ENCODE results near the gene IL22RA1. TPM values are rescaled to one million over a fixed set of nuclear protein-coding genes. Genes with fewer than 3 reads are reported as not detected.

Gene IL22RA1
- total and polyA plus RNA-seq, 7 experiments from 2014 or later = not detected

GRCh38 chr1:24102961-24103360 is 40.0 kb downstream of the IL22RA1 start:
- Histone ChIP-seq H3K27ac (ENCODE audit: low read depth, low read length) (no peak overlapping the region), H3K4me3 (ENCODE audit: low read length) (no peak overlapping the region), H3K9me3 (ENCODE audit: control insufficient read depth in 2 of 3, low read length in 3 of 3) (no peaks in the 10 kb centered on the region), H3K27me3 (ENCODE audit: control insufficient read depth in 2 of 2, insufficient read depth in 2 of 2, low read length in 2 of 2) (no peaks in the 10 kb centered on the region), H3K36me3 (ENCODE audit: control insufficient read depth in 2 of 3, insufficient read depth in 3 of 3, low read length in 3 of 3) (no peaks in the 10 kb centered on the region), H3K4me1 (ENCODE audit: control insufficient read depth in 2 of 2, insufficient read depth in 2 of 2, low read length in 2 of 2) (no peaks in the 10 kb centered on the region)
- H3K4me3 Mint-ChIP-seq = no peak overlapping the region
- H3K27ac Mint-ChIP-seq = no peak overlapping the region
- ChIA-PET POLR2A (no interaction called here), CTCF (no interaction called here)
- DNase-seq (no peak), ATAC-seq (no peak)
- no peaks in the 10 kb centered on the region for H3K4me1 Mint-ChIP-seq
- H3K9me3 Mint-ChIP-seq = no peaks in the 10 kb centered on the region
- no peaks in the 10 kb centered on the region for H3K36me3 Mint-ChIP-seq
- intact Hi-C loops (cut with micrococcal nuclease) = no loop called here
- H3K27me3 Mint-ChIP-seq = no peaks in the 10 kb centered on the region

GRCh38 chr1:24101796-24102586 is 40.9 kb downstream of the IL22RA1 start:
- Histone ChIP-seq H3K4me3 (ENCODE audit: low read length) (no peak overlapping the region), H3K4me1 (ENCODE audit: control insufficient read depth in 2 of 2, insufficient read depth in 2 of 2, low read length in 2 of 2) (no peaks in the 10 kb centered on the region), H3K27me3 (ENCODE audit: control insufficient read depth in 2 of 2, insufficient read depth in 2 of 2, low read length in 2 of 2) (no peaks in the 10 kb centered on the region), H3K9me3 (ENCODE audit: control insufficient read depth in 2 of 3, low read length in 3 of 3) (no peaks in the 10 kb centered on the region), H3K36me3 (ENCODE audit: control insufficient read depth in 2 of 3, insufficient read depth in 3 of 3, low read length in 3 of 3) (no peaks in the 10 kb centered on the region), H3K27ac (ENCODE audit: low read depth, low read length) (no peak overlapping the region)
- intact Hi-C loops (cut with micrococcal nuclease) = no loop called here
- ChIA-PET CTCF (no interaction called here), POLR2A (no interaction called here)
- no peaks in the 10 kb centered on the region for H3K9me3 Mint-ChIP-seq
- no peak overlapping the region for H3K4me3 Mint-ChIP-seq
- peak overlapping the region in 1 of 9 donors; percentile 65 for H3K27ac Mint-ChIP-seq
- ATAC-seq (no peak), DNase-seq (no peak)
- no peaks in the 10 kb centered on the region for H3K27me3 Mint-ChIP-seq
- no peaks in the 10 kb centered on the region for H3K36me3 Mint-ChIP-seq
- H3K4me1 Mint-ChIP-seq = no peaks in the 10 kb centered on the region

GRCh38 chr1:24100945-24101737 is 41.8 kb downstream of the IL22RA1 start:
- H3K4me1 ChIP-seq (ENCODE audit: control insufficient read depth in 2 of 2, insufficient read depth in 2 of 2, low read length in 2 of 2) = no peaks in the 10 kb centered on the region
- no peaks in the 10 kb centered on the region for H3K36me3 Mint-ChIP-seq
- no peak overlapping the region for H3K27ac ChIP-seq (ENCODE audit: low read depth, low read length)
- H3K27me3 Mint-ChIP-seq = no peaks in the 10 kb centered on the region
- ChIA-PET CTCF (interaction anchor here (1.1 kb wide), 1 partner anchor 49 kb away, joined by 3 read pairs; no protein-coding TSS in a partner anchor), POLR2A (no interaction called here)
- DNase-seq (no peak), ATAC-seq (no peak)
- no peaks in the 10 kb centered on the region for H3K36me3 ChIP-seq (ENCODE audit: control insufficient read depth in 2 of 3, insufficient read depth in 3 of 3, low read length in 3 of 3)
- no peak overlapping the region for H3K4me3 ChIP-seq (ENCODE audit: low read length)
- H3K4me1 Mint-ChIP-seq = no peaks in the 10 kb centered on the region
- H3K27ac Mint-ChIP-seq = no peak overlapping the region
- no peaks in the 10 kb centered on the region for H3K9me3 ChIP-seq (ENCODE audit: control insufficient read depth in 2 of 3, low read length in 3 of 3)
- intact Hi-C loops (cut with micrococcal nuclease) = no loop called here
- no peaks in the 10 kb centered on the region for H3K27me3 ChIP-seq (ENCODE audit: control insufficient read depth in 2 of 2, insufficient read depth in 2 of 2, low read length in 2 of 2)
- H3K4me3 Mint-ChIP-seq = no peak overlapping the region
- peaks cover 0 to 3% (median 0%) of the 10 kb centered on the region in 11 donors for H3K9me3 Mint-ChIP-seq

GRCh38 chr1:24098943-24099638 is 43.8 kb downstream of the IL22RA1 start:
- Mint-ChIP-seq H3K36me3 (no peaks in the 10 kb centered on the region), H3K27me3 (peaks cover 0 to 2% (median 0%) of the 10 kb centered on the region in 5 donors), H3K4me3 (no peak overlapping the region), H3K4me1 (no peaks in the 10 kb centered on the region), H3K9me3 (peaks cover 0 to 4% (median 0%) of the 10 kb centered on the region in 11 donors), H3K27ac (no peak overlapping the region)
- intact Hi-C loops (cut with micrococcal nuclease) = no loop called here
- Histone ChIP-seq H3K27me3 (ENCODE audit: control insufficient read depth in 2 of 2, insufficient read depth in 2 of 2, low read length in 2 of 2) (no peaks in the 10 kb centered on the region), H3K36me3 (ENCODE audit: control insufficient read depth in 2 of 3, insufficient read depth in 3 of 3, low read length in 3 of 3) (no peaks in the 10 kb centered on the region), H3K9me3 (ENCODE audit: control insufficient read depth in 2 of 3, low read length in 3 of 3) (no peaks in the 10 kb centered on the region), H3K4me3 (ENCODE audit: low read length) (no peak overlapping the region), H3K4me1 (ENCODE audit: control insufficient read depth in 2 of 2, insufficient read depth in 2 of 2, low read length in 2 of 2) (no peaks in the 10 kb centered on the region), H3K27ac (ENCODE audit: low read depth, low read length) (no peak overlapping the region)
- ATAC-seq (no peak), DNase-seq (no peak)
- POLR2A ChIA-PET = no interaction called here
- CTCF ChIA-PET = no interaction called here

- H3K9me3 Mint-ChIP-seq = peaks cover 0 to 4% (median 0%) of the 10 kb centered on the region in 11 donors
- Histone ChIP-seq H3K4me1 (ENCODE audit: control insufficient read depth in 2 of 2, insufficient read depth in 2 of 2, low read length in 2 of 2) (no peaks in the 10 kb centered on the region), H3K27ac (ENCODE audit: low read depth, low read length) (no peak overlapping the region), H3K27me3 (ENCODE audit: control insufficient read depth in 2 of 2, insufficient read depth in 2 of 2, low read length in 2 of 2) (no peaks in the 10 kb centered on the region), H3K9me3 (ENCODE audit: control insufficient read depth in 2 of 3, low read length in 3 of 3) (no peaks in the 10 kb centered on the region), H3K4me3 (ENCODE audit: low read length) (no peak overlapping the region), H3K36me3 (ENCODE audit: control insufficient read depth in 2 of 3, insufficient read depth in 3 of 3, low read length in 3 of 3) (no peaks in the 10 kb centered on the region)
- no peak for DNase-seq
- POLR2A ChIA-PET = no interaction called here
- CTCF ChIA-PET = no interaction called here
- H3K4me1 Mint-ChIP-seq = no peaks in the 10 kb centered on the region
- peaks cover 0 to 3% (median 0%) of the 10 kb centered on the region in 5 donors for H3K27me3 Mint-ChIP-seq
- no peak overlapping the region for H3K4me3 Mint-ChIP-seq
- H3K36me3 Mint-ChIP-seq = no peaks in the 10 kb centered on the region
- no peak overlapping the region for H3K27ac Mint-ChIP-seq
- intact Hi-C loops (cut with micrococcal nuclease) = no loop called here
- ATAC-seq = no peak
These were observed 44.8 kb downstream of the IL22RA1 start for GRCh38 chr1:24098102-24098501.

- Histone ChIP-seq H3K9me3 (ENCODE audit: control insufficient read depth in 2 of 3, low read length in 3 of 3) (no peaks in the 10 kb centered on the region), H3K27ac (ENCODE audit: low read depth, low read length) (no peak overlapping the region), H3K36me3 (ENCODE audit: control insufficient read depth in 2 of 3, insufficient read depth in 3 of 3, low read length in 3 of 3) (no peaks in the 10 kb centered on the region), H3K27me3 (ENCODE audit: control insufficient read depth in 2 of 2, insufficient read depth in 2 of 2, low read length in 2 of 2) (no peaks in the 10 kb centered on the region), H3K4me3 (ENCODE audit: low read length) (no peak overlapping the region), H3K4me1 (ENCODE audit: control insufficient read depth in 2 of 2, insufficient read depth in 2 of 2, low read length in 2 of 2) (no peaks in the 10 kb centered on the region)
- H3K27me3 Mint-ChIP-seq = peaks cover 0 to 3% (median 0%) of the 10 kb centered on the region in 5 donors
- ATAC-seq (no peak), DNase-seq (no peak)
- no peaks in the 10 kb centered on the region for H3K36me3 Mint-ChIP-seq
- ChIA-PET POLR2A (no interaction called here), CTCF (no interaction called here)
- peaks cover 0 to 4% (median 0%) of the 10 kb centered on the region in 11 donors for H3K9me3 Mint-ChIP-seq
- H3K4me3 Mint-ChIP-seq = no peak overlapping the region
- intact Hi-C loops (cut with micrococcal nuclease) = no loop called here
- no peak overlapping the region for H3K27ac Mint-ChIP-seq
- H3K4me1 Mint-ChIP-seq = no peaks in the 10 kb centered on the region
These were observed 45.3 kb downstream of the IL22RA1 start for GRCh38 chr1:24097663-24098062.

Measured in naive thymus-derived CD4-positive, alpha-beta T cell (primary cell).